GM18951 (cell line): ENCODE data around the gene RPS6KA2.

ENCODE experiments used
- POLR2A ChIP-seq: IDR thresholded peaks from 4 replicates; pipeline ENCODE4 v1.6.1; 2011; ENCODE audit warnings: mild to moderate bottlenecking; ENCODE audit not compliant: insufficient read length, insufficient read depth; ENCODE audit errors: extremely low read depth
- in situ Hi-C: fragments of 300-500 bp; cut with MboI; formaldehyde crosslinking; loops from one replicate; pipeline ENCODE4 v1.12.0; 2022; ENCODE audit warnings: low sequenced_read_pairs, mixed read lengths, inconsistent platforms; ENCODE audit not compliant: unreplicated experiment

RPS6KA2 gene

GRCh38 chr6:166558156-166559005, 68.7 kb downstream of the RPS6KA2 start:
- no peak for TF ChIP-seq POLR2A
- in situ Hi-C loops: no loop called here

- in situ Hi-C loops: no loop called here
- TF ChIP-seq POLR2A: no peak
Measured at GRCh38 chr6:166556863-166557322, 70.2 kb downstream of the RPS6KA2 start.

GRCh38 chr6:166556336-166556735, 70.7 kb downstream of the RPS6KA2 start:
- in situ Hi-C loops: no loop called here
- no peak for TF ChIP-seq POLR2A

- TF ChIP-seq POLR2A: no peak
- in situ Hi-C loops: no loop called here
Measured at GRCh38 chr6:166555086-166555485, 72.0 kb downstream of the RPS6KA2 start.

GRCh38 chr6:166554316-166554715, 72.7 kb downstream of the RPS6KA2 start:
- in situ Hi-C loops: no loop called here
- no peak for TF ChIP-seq POLR2A

- TF ChIP-seq POLR2A: no peak
- in situ Hi-C loops: no loop called here
Measured at GRCh38 chr6:166553563-166554271, 73.3 kb downstream of the RPS6KA2 start.

- TF ChIP-seq POLR2A: no peak
- in situ Hi-C loops: no loop called here
Measured at GRCh38 chr6:166552600-166552999, 74.5 kb downstream of the RPS6KA2 start.

GRCh38 chr6:166551754-166552495, 75.1 kb downstream of the RPS6KA2 start:
- no peak for TF ChIP-seq POLR2A
- in situ Hi-C loops: no loop called here

- in situ Hi-C loops: no loop called here
- no peak for TF ChIP-seq POLR2A
Measured at GRCh38 chr6:166546653-166547052, 80.4 kb downstream of the RPS6KA2 start.

GRCh38 chr6:166545156-166546034, 81.7 kb downstream of the RPS6KA2 start:
- in situ Hi-C loops: no loop called here
- TF ChIP-seq POLR2A: no peak

- in situ Hi-C loops: no loop called here
Measured at GRCh38 chr6:166544296-166544605, 82.8 kb downstream of the RPS6KA2 start.

GRCh38 chr6:166543603-166544295, 83.3 kb downstream of the RPS6KA2 start:
- in situ Hi-C loops: no loop called here
- TF ChIP-seq POLR2A: no peak

More at GRCh38 chr6:166544296-166544605, 82.8 kb downstream of the RPS6KA2 start:
- no peak for TF ChIP-seq POLR2A
